GM13976 (cell line): ENCODE measurements around the gene MAPK1IP1L.

Source experiments
- DNase-seq: peaks from one replicate; pipeline ENCODE4 v3.0.0; 2012; ENCODE audit warnings: low spot score
- CTCF ChIP-seq: IDR thresholded peaks from 2 replicates; pipeline ENCODE4 v1.5.1; 2012; ENCODE audit warnings: borderline replicate concordance, mild to moderate bottlenecking; ENCODE audit not compliant: insufficient read depth; ENCODE audit errors: extremely low read depth, missing control alignments, control extremely low read depth
- in situ Hi-C: fragments of 300-500 bp; cut with MboI; formaldehyde crosslinking; loops from one replicate; pipeline ENCODE4 v1.12.0; 2022; ENCODE audit warnings: low sequenced_read_pairs, mixed read lengths, inconsistent platforms; ENCODE audit not compliant: unreplicated experiment

MAPK1IP1L gene

GRCh38 chr14:55118761-55119160, 67.3 kb downstream of the MAPK1IP1L start:
- no peak for DNase-seq
- no peak for TF ChIP-seq CTCF
- in situ Hi-C loops: no loop called here
